HL-60/S4 (cell line): Measurements from ENCODE around the gene SH3RF3.

Source experiments
- in situ Hi-C: fragments of 300-500 bp; cut with MboI; formaldehyde crosslinking; loops from 2 replicates; pipeline ENCODE4 v1.14.3; 2022; ENCODE audit warnings: low sequenced_read_pairs

Gene SH3RF3

DNA sequence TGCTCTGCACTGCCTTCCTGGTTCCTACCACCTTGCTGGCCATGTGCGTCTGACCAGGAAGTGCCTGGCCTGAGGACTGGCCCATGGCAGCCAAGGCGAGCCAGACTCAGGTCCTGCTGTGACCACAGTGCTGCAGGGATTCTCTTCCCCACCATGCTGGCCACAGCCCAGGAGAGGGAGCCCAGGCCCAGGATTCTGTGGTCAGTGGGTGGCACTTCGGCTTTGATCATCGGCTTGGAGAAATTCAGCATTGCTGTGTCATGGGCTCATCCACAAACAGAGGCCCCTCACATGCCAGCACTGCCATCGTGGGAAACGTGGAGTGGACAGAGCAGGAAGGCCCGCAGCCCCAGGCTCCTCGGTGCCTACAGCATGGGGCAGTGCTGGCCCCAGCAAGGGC is 273.2 kb downstream of the SH3RF3 start:
- in situ Hi-C loops, result no loop called here

DNA sequence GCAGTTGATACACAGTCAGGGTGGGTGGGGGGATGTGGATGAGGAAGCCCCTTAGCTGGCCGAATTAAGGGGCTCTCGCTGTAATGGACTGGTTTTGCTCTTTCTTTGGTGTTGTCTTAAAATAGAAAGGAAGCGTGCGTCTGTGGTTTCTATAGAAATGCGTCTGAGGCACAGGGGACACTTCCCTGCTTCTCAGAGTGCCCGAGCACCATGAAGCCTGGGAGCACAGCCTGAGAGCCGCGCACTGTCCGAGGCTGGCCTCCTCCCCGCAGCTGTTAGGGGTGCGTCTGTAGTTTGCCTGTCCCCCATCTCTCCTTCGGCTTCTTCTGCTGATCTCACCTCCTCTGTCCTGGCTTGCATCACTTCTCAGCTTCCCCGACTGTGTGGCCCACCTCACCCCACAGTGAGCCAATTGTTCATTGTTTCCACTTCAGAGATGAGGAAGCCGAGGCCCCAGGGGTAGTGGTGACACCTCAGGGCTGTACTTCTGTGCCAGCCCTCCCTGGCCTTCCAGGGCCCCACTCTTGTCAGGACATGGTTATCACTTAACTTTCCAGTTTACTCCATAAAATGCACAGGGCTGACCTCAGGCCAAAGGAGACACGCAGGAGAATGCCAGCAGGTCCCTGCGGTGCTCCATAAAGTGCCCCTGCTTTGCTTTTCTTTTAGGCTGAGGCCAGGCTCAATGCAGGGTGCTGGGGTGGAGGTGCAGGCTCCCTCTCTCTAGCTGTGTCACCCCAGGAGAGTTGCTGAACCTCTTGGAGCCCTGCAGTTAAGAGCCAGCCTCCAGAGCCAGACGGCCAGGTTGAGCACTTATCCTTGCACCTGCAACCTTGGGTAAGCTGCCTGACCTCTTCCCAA is 274.2 kb downstream of the SH3RF3 start:
- in situ Hi-C loops, result no loop called here

DNA sequence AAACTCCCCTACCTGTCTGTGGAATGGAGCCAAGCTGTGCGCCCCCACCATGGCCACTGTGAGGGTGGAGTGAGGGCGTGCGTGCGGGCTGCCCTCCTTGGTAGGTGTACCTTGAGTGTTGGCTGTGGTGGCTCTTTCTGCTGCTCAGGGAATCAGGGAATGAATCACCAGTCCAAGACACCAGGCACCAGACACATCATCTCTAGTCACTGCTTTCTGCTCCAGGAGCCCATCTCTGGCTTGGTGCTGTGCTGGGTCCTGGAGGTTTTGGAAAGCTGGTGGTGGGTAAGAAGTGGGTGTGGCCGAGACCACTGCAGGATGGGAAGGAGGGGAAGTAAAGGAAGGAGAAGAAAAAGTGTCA is 274.8 kb downstream of the SH3RF3 start:
- in situ Hi-C loops, result no loop called here

DNA sequence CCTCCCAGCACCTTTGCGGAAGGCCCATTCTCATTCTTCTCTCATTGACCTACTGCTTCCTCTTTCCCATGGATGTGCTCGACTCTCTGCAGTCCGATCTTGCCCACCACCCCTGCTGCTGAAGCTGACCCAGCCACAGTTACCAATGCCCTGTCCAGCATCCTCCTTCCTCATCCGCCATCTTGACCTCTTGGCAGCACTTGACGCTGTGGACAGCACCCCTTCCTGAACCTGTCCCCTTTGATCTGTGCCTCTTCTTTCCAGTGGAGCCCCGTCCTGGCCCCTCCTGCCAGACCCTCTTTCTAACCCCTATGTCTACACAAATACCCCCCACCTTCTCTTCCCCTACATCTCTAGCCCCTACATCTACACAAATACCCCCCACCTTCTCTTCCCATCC is 275.7 kb downstream of the SH3RF3 start:
- in situ Hi-C loops, result no loop called here

DNA sequence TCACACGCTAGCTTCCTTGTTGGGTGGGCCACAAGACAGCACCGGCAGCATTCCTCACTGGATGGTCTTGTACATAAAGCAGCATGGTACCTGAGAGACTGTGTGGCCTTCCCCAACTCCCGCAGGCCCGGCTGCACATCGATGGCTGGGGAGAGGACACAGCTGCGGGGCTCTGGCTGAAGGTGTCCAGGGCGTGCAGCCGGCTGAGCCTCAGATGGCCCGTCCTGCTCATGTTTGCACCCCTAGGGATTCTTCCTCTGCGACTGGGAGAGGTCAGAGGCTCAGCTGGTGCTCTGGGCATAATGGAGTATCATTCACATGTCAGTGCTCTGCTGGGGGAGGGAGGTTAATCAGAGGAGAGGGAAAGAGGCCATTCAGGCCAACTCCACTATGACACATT is 276.9 kb downstream of the SH3RF3 start:
- in situ Hi-C loops, result no loop called here

DNA sequence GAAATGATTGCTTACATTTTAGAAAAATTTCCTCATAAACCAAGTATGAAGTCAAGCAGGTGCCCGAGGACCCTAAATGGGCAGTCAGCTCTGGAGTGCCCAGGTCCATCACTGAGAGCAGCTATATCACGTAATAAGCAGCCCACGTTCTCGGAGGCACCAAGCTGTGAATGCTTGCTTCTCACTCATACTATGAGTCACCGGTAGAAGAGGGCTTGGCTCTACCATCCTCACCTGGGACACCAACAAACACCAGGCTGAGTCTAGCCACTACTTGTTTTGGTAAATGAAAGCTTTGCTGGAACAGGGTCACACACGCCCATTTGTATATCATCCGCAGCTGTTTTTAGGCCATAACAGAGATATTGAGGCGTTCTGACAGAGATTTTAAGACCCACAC is 277.3 kb downstream of the SH3RF3 start:
- in situ Hi-C loops, result no loop called here

DNA sequence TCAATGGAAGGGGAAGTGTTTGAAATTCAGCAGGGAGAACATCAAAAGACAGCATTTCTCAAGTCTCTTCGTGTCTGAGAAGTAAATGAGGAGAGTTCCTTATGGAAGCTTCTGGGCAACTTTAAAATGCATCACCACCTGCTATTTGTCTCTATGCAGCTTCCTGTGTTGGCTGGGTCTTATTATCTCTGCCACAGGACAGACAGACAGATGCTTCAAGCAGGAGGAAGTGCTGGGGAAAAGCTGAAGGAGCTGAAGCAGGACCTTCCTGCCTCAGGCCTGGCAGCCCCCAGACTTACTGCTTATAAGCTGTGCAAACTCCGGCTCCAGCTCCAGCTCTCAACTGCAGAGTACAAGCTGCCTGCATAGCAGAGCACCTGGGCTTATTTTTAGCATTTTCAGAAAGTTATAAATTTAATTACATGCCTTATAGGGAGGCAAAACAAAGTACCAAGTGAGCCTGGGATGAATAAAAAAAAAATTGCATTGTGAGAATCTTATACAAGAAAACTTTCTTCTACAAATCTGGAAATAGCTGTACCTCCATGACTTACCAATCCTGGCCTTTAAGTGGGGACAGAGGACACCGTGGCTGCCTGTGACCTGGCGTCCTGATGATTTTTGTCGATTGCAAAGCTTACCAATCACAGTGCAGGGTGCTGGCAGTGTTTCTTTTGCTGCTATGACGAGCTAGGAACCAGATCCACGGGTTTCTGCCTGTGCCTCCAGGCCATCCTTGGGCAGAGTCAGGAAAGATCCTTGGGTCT is 278.5 kb downstream of the SH3RF3 start:
- in situ Hi-C loops, result no loop called here

DNA sequence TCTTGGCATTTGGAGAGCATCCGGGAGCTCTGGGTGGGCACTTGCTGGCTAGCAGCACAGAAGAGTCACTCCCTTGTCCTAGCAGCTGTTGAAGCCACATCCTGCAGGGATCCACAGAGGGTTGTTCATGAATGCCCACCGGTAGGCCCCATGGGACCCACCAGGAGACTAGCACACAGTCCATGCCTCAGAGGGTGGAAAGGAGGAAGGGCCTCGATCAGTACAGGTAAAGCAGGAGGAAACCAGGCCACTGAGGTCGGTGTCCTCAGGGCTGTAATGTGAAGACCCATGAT is 279.0 kb downstream of the SH3RF3 start:
- in situ Hi-C loops, result no loop called here

DNA sequence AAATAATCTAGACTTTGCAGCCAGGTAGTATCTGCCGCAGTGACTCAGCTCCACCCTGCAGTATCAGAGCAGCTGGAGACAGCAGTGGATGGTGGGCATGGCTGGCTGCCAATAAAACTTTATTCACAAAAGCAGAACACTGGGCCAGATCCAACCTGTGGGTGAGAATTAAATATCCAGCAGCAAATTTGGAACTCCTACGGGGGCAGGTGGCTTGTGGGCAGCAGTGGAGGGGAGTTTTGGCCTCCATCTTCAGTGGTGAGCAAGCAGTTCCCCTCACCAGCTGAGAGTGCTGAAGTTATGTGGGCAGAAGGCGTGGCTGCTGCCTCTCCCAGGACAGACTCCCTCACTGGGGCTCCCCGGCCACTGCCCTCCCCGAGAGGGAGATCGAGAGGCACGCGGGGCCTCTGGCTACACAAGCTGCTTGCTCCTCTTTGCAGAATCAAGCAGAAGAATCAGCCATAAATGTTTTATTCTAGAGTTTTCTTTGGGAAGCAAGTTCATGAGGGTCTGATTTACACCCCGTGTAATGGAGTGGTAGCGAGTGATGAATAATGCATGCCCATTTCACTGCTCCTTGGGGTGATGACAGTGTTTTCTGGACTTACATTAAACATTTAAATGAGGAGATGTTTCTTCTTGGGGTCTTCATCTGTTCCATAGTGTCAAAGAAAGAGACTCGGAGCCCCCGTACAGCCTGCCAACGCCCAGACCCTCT is 280.5 kb downstream of the SH3RF3 start:
- in situ Hi-C loops, result no loop called here

DNA sequence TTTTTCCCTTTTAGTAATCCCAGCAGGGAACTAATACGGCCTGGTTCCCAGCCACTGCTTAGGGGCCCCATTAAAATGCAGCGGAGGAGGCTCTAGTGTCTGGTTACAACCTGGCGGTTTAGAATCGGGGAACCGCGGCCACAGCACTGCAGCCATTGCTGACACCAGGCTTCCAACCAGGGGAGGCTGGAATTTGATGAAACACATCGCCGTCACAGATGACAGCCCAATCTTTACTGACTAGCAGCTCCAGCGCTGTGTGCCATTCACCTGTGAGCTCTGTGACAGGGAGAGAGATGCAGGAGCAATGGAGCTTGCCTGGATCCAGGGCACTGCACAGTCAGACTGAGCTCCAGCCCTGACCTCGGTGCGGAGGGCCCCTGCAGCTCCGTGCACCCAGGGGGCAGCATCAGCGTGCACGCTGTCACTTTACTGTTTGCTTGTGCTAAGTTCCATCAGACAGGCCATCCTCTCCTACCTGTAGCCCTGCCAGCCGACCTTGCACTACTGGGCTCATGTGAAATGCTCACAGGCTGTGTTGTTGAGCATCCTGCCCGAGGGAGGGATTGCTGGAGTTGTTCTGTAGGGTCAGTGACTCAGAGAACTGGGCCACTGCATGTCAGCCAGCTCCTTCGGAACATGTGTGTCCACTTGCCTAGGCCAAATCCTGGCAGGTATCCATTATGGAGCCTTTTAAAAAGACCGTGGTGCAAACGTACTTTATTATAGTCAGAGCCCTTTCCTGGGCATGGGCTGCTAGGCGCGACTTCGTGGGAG is 281.2 kb downstream of the SH3RF3 start:
- in situ Hi-C loops, result no loop called here

DNA sequence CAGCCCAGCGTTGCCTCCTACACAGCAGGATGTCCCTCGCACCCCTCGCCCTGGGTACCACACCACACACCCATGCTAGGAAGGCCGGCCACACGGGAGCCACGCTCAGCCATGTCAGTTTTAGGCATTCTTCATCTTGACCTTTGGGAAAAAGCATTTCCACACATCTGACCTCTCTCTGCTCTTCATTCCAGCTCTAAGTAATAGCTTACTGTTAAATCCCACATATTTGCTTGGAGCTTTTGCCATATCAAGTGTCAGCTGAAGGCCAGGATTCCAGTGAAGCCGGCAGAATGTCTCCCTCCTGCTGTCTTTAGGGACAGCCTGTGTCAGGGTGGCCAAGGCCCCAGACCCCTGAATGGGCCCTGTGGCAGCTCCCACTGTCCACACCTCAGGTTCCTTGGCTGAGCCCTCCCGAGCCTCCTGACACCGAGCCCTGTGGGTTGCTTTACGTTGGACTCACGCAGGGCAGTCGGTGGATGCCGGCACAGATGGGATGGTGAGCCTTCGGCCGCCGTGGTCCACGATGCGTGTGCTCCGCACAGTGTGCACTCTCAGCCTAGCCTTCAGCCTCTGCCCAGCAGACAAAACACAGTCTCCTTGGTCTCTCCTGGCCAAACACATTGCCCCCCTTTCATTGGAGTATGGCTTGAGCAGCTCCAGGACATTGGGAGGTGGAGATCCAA is 282.8 kb downstream of the SH3RF3 start:
- in situ Hi-C loops, result no loop called here

DNA sequence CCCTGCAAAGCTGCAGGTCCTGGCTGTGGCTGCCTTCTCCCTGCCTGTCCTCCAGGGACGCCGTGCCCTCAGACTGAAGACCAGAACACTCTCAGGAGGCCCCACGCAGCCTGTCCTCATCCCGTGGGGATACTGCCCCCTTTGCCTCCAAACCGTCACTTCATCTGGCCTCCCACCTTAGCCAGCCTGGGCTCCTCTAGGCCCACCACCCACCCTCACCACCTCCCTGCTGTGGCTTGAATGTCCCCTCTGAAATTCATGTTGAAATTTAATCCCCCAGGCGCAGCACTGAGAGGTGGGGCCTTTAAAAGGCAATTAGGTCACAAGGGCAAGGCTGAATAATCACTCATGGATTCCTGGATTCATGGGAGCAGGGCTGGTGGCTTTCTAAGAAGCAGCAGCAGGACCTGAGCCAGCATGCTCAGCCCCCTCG is 286.6 kb downstream of the SH3RF3 start:
- in situ Hi-C loops, result no loop called here

DNA sequence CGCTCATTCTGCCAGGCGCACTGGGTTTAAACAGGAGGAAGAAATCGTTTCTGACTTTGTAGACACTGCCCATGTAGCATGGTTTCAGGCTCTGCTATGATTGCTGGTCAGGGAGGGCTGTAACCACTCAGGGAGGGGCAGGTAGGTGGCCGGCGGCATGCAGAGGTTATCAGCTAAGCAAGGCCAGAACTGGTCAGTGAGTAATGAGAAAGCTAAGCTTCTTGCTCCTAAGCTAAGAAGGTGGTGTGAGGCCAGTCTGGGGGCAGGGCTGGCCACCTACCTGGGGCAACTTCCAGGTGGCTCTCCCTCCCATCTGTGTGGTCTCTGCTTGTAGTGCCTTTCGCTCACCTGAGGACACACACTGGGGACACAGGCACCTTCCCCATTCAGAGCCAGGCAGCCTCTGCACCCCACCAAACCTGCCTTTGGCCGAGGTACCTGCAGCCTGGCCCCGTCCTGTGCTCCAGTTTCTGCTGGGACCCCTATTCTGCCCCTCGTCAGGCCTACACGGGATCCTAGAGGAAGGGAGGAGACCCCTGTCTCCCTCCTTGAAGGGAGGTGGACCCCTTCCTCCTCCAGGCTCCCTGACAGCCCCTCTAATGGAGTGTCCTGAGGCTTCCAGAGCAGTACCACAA is 288.8 kb downstream of the SH3RF3 start:
- in situ Hi-C loops, result no loop called here

DNA sequence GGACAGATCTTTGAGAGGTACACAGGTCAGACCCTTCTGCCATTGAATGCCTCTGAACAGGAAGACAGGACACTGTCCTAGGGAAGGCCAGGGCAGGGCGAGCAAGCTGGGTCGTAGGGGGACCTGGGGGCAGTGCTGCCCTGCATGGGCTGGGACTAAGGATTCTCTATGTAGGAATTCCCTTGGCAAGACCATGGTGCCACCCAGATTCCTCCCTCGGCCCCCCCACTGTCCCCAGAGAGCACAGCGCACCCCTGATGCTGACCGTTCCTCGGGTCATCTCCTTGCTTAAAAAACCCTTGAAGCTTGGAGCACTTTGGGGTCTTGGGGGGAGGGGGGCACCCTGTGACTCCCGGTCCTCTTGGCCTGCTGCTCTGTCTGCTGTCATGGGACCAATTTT is 289.7 kb downstream of the SH3RF3 start:
- in situ Hi-C loops, result no loop called here

DNA sequence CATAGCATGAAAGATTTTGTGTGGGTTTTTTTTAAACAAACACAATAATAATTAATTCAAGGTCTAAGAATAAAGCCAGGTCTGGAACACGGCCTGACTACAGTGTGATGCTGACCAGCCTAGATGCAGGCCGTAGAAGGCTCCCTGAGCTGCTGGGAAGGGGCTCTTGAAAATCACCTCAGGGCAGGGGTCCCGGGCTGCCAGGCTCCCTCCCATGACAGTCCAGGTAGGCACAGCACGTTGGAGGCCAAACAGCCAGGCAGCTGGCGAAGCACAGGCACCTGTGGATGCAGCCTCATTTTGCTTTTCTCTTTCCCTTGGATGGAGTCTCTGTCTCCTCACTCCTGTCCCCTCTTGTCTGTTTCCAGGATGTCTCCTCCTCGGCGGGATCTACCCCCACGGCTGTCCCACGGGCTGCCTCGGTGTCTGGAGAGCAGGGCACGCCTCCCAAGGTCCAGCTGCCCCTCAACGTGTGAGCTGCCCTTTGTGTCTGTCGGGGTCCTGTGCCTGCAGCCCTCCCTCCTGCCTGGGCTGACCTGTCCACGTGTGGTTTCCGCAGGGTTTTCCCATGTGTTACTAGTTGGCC is 290.3 kb downstream of the SH3RF3 start:
- in situ Hi-C loops, result no loop called here

DNA sequence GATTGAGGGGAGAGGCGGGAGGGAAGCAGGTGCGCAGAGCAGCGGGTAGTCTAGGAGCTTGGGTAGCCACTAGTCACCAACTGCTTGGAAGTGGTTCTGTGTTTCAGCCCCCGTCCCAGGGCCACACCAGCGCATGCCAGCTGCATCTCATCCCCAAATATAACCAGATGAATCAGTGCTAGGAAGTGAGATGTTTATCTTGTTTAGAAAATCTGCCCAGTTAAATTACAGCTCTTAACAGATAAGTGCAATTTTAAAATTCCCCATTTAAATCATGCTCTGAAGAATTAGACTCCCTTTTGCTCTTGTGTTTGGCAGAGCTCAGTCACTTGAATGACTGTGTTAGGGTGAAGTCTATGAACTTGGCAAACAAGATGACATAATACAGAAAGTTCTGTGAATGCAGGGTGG is 291.0 kb downstream of the SH3RF3 start:
- in situ Hi-C loops, result no loop called here

DNA sequence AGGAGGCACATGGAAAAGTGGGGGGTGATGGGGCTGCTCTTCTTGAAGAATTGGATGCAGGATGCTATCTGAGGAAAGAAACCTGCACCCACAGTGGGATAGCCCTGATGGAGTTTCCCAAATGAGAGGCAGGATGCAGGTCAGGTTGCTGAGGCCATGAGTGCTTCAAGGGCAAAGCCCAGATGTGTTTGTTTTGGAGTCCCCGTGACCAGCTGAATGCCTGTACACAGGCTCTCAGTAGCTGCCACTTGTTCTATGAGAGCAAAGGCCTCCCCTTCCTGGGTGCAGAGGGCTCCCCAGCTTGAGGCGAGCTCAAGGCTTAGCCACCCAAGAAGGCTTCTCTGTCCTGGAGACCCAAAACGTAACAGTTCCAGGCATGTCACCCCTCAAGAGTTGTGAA is 292.1 kb downstream of the SH3RF3 start:
- in situ Hi-C loops, result no loop called here

DNA sequence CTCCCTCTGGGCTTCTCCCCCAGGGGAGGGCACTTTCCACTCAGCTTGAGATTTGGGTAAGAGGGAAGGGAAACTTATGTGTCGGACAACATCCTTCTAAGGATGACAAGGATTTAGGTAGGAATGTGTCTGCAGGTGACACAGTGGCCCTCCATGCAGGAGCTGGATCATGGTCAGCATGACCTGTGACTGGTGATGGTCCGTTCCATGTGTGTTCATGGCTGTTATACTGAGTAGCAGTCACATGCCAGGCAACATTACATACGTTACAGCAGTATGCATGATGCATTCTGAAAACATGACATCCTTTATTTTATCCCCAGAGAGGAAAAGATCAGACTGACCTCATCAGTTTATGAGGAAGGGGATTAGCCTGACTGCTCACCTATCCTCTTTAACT is 292.6 kb downstream of the SH3RF3 start:
- in situ Hi-C loops, result no loop called here

DNA sequence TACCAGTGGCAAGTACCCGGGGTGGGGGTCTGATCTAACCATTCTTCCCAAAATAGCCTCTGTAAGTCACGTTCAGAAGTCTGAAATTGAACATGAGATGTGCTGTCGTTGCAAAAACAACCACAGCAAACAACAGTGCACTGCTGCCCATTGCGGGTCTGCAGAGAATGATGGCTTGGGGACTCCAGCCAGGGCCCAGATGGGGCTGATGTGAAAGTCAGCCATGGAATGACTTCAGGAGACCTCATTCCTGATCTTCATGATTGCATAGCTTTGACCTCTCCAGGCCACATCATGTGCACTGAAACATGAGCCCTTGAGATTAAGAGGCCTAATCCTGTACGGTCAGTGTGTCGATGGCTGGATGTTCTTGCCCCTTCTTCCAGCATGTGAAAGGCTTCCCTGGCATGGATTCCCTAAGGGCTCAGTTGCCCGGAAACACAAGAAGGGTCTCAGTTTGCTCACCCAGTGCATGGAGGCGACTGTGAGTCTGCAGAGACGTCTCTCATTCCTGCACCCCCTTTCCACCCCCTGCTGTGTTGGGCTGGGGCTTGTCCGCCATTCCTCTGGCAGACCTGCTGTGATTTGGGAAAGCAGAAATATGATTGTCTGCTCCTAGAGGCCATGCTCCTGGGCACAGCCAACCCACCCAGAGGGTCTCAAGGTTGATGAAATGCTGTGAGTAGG is 293.2 kb downstream of the SH3RF3 start:
- in situ Hi-C loops, result no loop called here
